Naive thymus-derived CD8-positive, alpha-beta T cell (primary cell): ENCODE data around the gene TPCN1. TPM values are rescaled to one million over a fixed set of nuclear protein-coding genes. Genes with fewer than 3 reads are reported as not detected.
A peak's percentile ranks its signal among the peaks of the same experiment; 100 is the strongest.

ENCODE experiments used
- ATAC-seq, 2 donors: fragments of 150-1000 bp; cut with Tn5 transposase in 1 of 2; sonication (Bioruptor Pico), chemical (Tn5 transposase) in 1 of 2; 1 replicate in 1 of 2; 2 replicates in 1 of 2; pipeline ENCODE4 v1.10.0; 2021; ENCODE audit warnings: mild to moderate bottlenecking in 2 of 2, moderate library complexity in 2 of 2
- POLR2A ChIA-PET: fragments of 350-600 bp; sonication (Branson Sonifier 250); formaldehyde crosslinking; loops from one replicate; lab custom pipeline; 2021; ENCODE audit warnings: antibody characterized with exemption; lab: Charles Lee
- DNase-seq, 10 donors: peaks; one replicate each; pipeline versions ENCODE4 v3.0.0 to v3.0.0-alpha.2; 2020 to 2022
- H3K27ac Mint-ChIP-seq, 10 donors: one replicate each; pipeline ENCODE4 v1.8.0; 2020 to 2022; ENCODE audit warnings: mild to moderate bottlenecking in 10 of 10, mixed read lengths in 10 of 10, moderate library complexity in 4 of 10, inconsistent platforms in 1 of 10
- H3K27me3 Mint-ChIP-seq, 5 donors: one replicate each; pipeline ENCODE4 v1.8.0; 2021 to 2022; ENCODE audit warnings: mixed read lengths in 5 of 5
- H3K36me3 Mint-ChIP-seq, 3 donors: one replicate each; pipeline ENCODE4 v1.8.0; 2020 to 2022; ENCODE audit warnings: mixed read lengths in 3 of 3, mild to moderate bottlenecking in 2 of 3, inconsistent platforms in 1 of 3
- H3K4me1 Mint-ChIP-seq, 4 donors: one replicate each; pipeline ENCODE4 v1.8.0; 2021 to 2022; ENCODE audit warnings: mixed read lengths in 4 of 4
- H3K4me3 Mint-ChIP-seq, 10 donors: one replicate each; pipeline ENCODE4 v1.8.0; 2020 to 2022; ENCODE audit warnings: mild to moderate bottlenecking in 10 of 10, mixed read lengths in 10 of 10, moderate library complexity in 6 of 10, inconsistent platforms in 1 of 10
- H3K9me3 Mint-ChIP-seq, 9 donors: one replicate each; pipeline ENCODE4 v1.8.0; 2020 to 2022; ENCODE audit warnings: mixed read lengths in 9 of 9, mild to moderate bottlenecking in 3 of 9, inconsistent platforms in 1 of 9, moderate library complexity in 1 of 9
- polyA plus RNA-seq, 3 donors: library from polyadenylated mRNA; unstranded; fragments of 300-500 nt; fragmentation: Illumina TruSeq; gene quantifications; one replicate each; pipeline ENCODE4 v1.2.3, GENCODE V29; 2021
- total RNA-seq, 8 experiments: library from RNA in 2 of 8; stranded (reverse) in 2 of 8; gene quantifications; one replicate each; pipeline ENCODE4 v1.2.3 and lab custom pipeline; 2021 to 2026

The TPCN1 gene
- total and polyA plus RNA-seq, 5 experiments from 2014 or later, result 6.7 to 83.0 (median 16.5) TPM

GRCh38 chr12:113332688-113333417 is 111.6 kb downstream of the TPCN1 start:
- Mint-ChIP-seq H3K4me3 (peak overlapping the region; percentile 93 to 99 (median 98)), H3K27me3 (no peaks in the 10 kb centered on the region), H3K9me3 (no peaks in the 10 kb centered on the region), H3K4me1 (peaks cover 23 to 63% (median 60%) of the 10 kb centered on the region in 4 donors), H3K36me3 (peaks cover 0 to 45% (median 18%) of the 10 kb centered on the region in 3 donors), H3K27ac (peak overlapping the region; percentile 17 to 97 (median 75))
- no peak for DNase-seq
- POLR2A ChIA-PET, result interaction anchor here (0.7 to 1.3 kb wide), 4 partner anchors 23 to 148 kb away, joined by 3 to 4 read pairs (median 4); partner anchors contain the start of genes DDX54 and RITA1
- ATAC-seq, result no peak

- peaks cover 20 to 60% (median 56%) of the 10 kb centered on the region in 4 donors for H3K4me1 Mint-ChIP-seq
- no peaks in the 10 kb centered on the region for H3K27me3 Mint-ChIP-seq
- ATAC-seq (no peak), DNase-seq (no peak)
- no peaks in the 10 kb centered on the region for H3K9me3 Mint-ChIP-seq
- H3K36me3 Mint-ChIP-seq, result peaks cover 0 to 42% (median 18%) of the 10 kb centered on the region in 3 donors
- POLR2A ChIA-PET, result interaction anchor here (0.7 to 1.0 kb wide), 3 partner anchors 23 to 148 kb away, joined by 3 to 4 read pairs (median 4); partner anchors contain the start of genes DDX54 and RITA1
- peak overlapping the region; percentile 93 to 99 (median 98) for H3K4me3 Mint-ChIP-seq
- H3K27ac Mint-ChIP-seq, result peak overlapping the region; percentile 75 to 97 (median 92)
Observed at GRCh38 chr12:113333418-113333750, 112.1 kb downstream of the TPCN1 start.

GRCh38 chr12:113333877-113334785 is 112.9 kb downstream of the TPCN1 start:
- Mint-ChIP-seq H3K4me1 (peaks cover 20 to 55% (median 48%) of the 10 kb centered on the region in 4 donors), H3K27me3 (no peaks in the 10 kb centered on the region), H3K27ac (peak overlapping the region; percentile 75 to 97 (median 92)), H3K36me3 (peaks cover 0 to 35% (median 18%) of the 10 kb centered on the region in 3 donors), H3K4me3 (peak overlapping the region; percentile 93 to 99 (median 98)), H3K9me3 (no peaks in the 10 kb centered on the region)
- ATAC-seq (peak; percentile 46 to 47), DNase-seq (peak in 6 of 10 donors; percentile 4 to 58 (median 32))
- POLR2A ChIA-PET, result interaction anchor here (0.9 to 1.0 kb wide), 6 partner anchors 24 to 149 kb away, joined by 3 to 6 read pairs (median 4); partner anchors contain the start of genes DDX54, PLBD2 and RITA1

- H3K27me3 Mint-ChIP-seq, result no peaks in the 10 kb centered on the region
Observed at GRCh38 chr12:113334786-113335539, 113.7 kb downstream of the TPCN1 start, which contains the start of gene SLC8B1. Gene SLC8B1, minus strand, starts transcription at chr12:113335109. Its CDS starts 2,231 bp downstream, at chr12:113332878.

GRCh38 chr12:113339540-113339939 is 118.3 kb downstream of the TPCN1 start:
- POLR2A ChIA-PET, result no interaction called here
- Mint-ChIP-seq H3K36me3 (no peaks in the 10 kb centered on the region), H3K4me3 (no peak overlapping the region), H3K27me3 (no peaks in the 10 kb centered on the region), H3K9me3 (no peaks in the 10 kb centered on the region), H3K27ac (no peak overlapping the region), H3K4me1 (peaks cover under 1 to 8% (median 4%) of the 10 kb centered on the region in 4 donors)
- DNase-seq (no peak), ATAC-seq (no peak)

More at GRCh38 chr12:113334786-113335539, 113.7 kb downstream of the TPCN1 start, which contains the start of gene SLC8B1:
- Mint-ChIP-seq H3K4me1 (peaks cover 12 to 47% (median 40%) of the 10 kb centered on the region in 4 donors), H3K9me3 (no peaks in the 10 kb centered on the region), H3K4me3 (peak within 1 kb of the TSS; percentile 93 to 99 (median 98)), H3K27ac (peak within 1 kb of the TSS; percentile 75 to 97 (median 92)), H3K36me3 (peaks cover 0 to 27% (median 16%) of the 10 kb centered on the region in 3 donors)
- POLR2A ChIA-PET, result interaction anchor here (0.9 to 1.1 kb wide), 6 partner anchors 14 to 113 kb away, joined by 3 to 6 read pairs (median 3); partner anchors contain the start of gene PLBD2
- ATAC-seq (peak; percentile 92 to 94), DNase-seq (peak; percentile 63 to 90 (median 85))

- Mint-ChIP-seq H3K27ac (peak overlapping the region in 1 of 10 donors; percentile 4), H3K4me1 (peaks cover 0 to 7% (median 4%) of the 10 kb centered on the region in 4 donors), H3K4me3 (no peak overlapping the region), H3K36me3 (no peaks in the 10 kb centered on the region), H3K9me3 (no peaks in the 10 kb centered on the region), H3K27me3 (no peaks in the 10 kb centered on the region)
- DNase-seq (no peak), ATAC-seq (no peak)
- POLR2A ChIA-PET, result interaction anchor here (1.1 kb wide), 1 partner anchor 10 kb away, joined by 3 read pairs; no protein-coding TSS in a partner anchor
Observed at GRCh38 chr12:113340061-113340460, 118.8 kb downstream of the TPCN1 start.

- ATAC-seq, result no peak
- Mint-ChIP-seq H3K4me3 (no peak overlapping the region), H3K27me3 (no peaks in the 10 kb centered on the region), H3K27ac (peak overlapping the region in 1 of 10 donors; percentile 78), H3K9me3 (no peaks in the 10 kb centered on the region), H3K36me3 (no peaks in the 10 kb centered on the region), H3K4me1 (peaks cover 0 to 3% (median under 1%) of the 10 kb centered on the region in 4 donors)
- DNase-seq, result no peak
- POLR2A ChIA-PET, result no interaction called here
Observed at GRCh38 chr12:113341535-113341934, 120.3 kb downstream of the TPCN1 start.

- ATAC-seq, result no peak
- no peak for DNase-seq
- no peaks in the 10 kb centered on the region for H3K9me3 Mint-ChIP-seq
- no peak overlapping the region for H3K27ac Mint-ChIP-seq
- no peaks in the 10 kb centered on the region for H3K36me3 Mint-ChIP-seq
- no peak overlapping the region for H3K4me3 Mint-ChIP-seq
- H3K4me1 Mint-ChIP-seq, result no peaks in the 10 kb centered on the region
- H3K27me3 Mint-ChIP-seq, result peaks cover 0 to 7% (median 4%) of the 10 kb centered on the region in 5 donors
- POLR2A ChIA-PET, result no interaction called here
Observed at GRCh38 chr12:113345318-113345717, 124.1 kb downstream of the TPCN1 start.

- H3K36me3 Mint-ChIP-seq, result no peaks in the 10 kb centered on the region
- H3K4me1 Mint-ChIP-seq, result no peaks in the 10 kb centered on the region
- H3K27me3 Mint-ChIP-seq, result peaks cover 0 to 7% (median 4%) of the 10 kb centered on the region in 5 donors
- no peaks in the 10 kb centered on the region for H3K9me3 Mint-ChIP-seq
- H3K4me3 Mint-ChIP-seq, result no peak overlapping the region
- H3K27ac Mint-ChIP-seq, result no peak overlapping the region
- POLR2A ChIA-PET, result no interaction called here
- no peak for ATAC-seq
- DNase-seq, result no peak
Observed at GRCh38 chr12:113346353-113346752, 125.1 kb downstream of the TPCN1 start.

- H3K27me3 Mint-ChIP-seq, result peaks cover 0 to 7% (median 4%) of the 10 kb centered on the region in 5 donors
- H3K9me3 Mint-ChIP-seq, result no peaks in the 10 kb centered on the region
- no peak for DNase-seq
- H3K27ac Mint-ChIP-seq, result no peak overlapping the region
- no peak overlapping the region for H3K4me3 Mint-ChIP-seq
- H3K36me3 Mint-ChIP-seq, result no peaks in the 10 kb centered on the region
- POLR2A ChIA-PET, result no interaction called here
- no peak for ATAC-seq
- H3K4me1 Mint-ChIP-seq, result no peaks in the 10 kb centered on the region
Observed at GRCh38 chr12:113347107-113347506, 125.8 kb downstream of the TPCN1 start.

GRCh38 chr12:113347892-113348291 is 126.6 kb downstream of the TPCN1 start:
- ATAC-seq (no peak), DNase-seq (no peak)
- H3K27me3 Mint-ChIP-seq, result peaks cover 2 to 12% (median 7%) of the 10 kb centered on the region in 5 donors
- POLR2A ChIA-PET, result no interaction called here
- peaks cover 2 to 6% (median 3%) of the 10 kb centered on the region in 4 donors for H3K4me1 Mint-ChIP-seq
- H3K9me3 Mint-ChIP-seq, result no peaks in the 10 kb centered on the region
- no peak overlapping the region for H3K27ac Mint-ChIP-seq
- H3K36me3 Mint-ChIP-seq, result no peaks in the 10 kb centered on the region
- H3K4me3 Mint-ChIP-seq, result no peak overlapping the region
